Memory B cell (primary cell): ENCODE measurements around the gene HBZ.
"Not testable (repeated sequence)": the region's sequence is repeated elsewhere in the genome, so short reads cannot be mapped to it uniquely, and the experiment has no call there.

Experiments
- ATAC-seq: fragments of 150-1000 bp; cut with Tn5 transposase; 2 replicates; pipeline ENCODE4 v1.10.0; 2021; ENCODE audit warnings: low read depth, mild to moderate bottlenecking, moderate library complexity
- DNase-seq, 2 donors: peaks; one replicate each; pipeline ENCODE4 v3.0.0; 2022; ENCODE audit warnings: low spot score in 2 of 2
- H3K27ac Mint-ChIP-seq: one replicate; pipeline ENCODE4 v1.8.0; 2022; ENCODE audit warnings: mild to moderate bottlenecking, moderate library complexity, mixed read lengths
- H3K27me3 Mint-ChIP-seq: one replicate; pipeline ENCODE4 v1.8.0; 2022; ENCODE audit warnings: mixed read lengths
- H3K36me3 Mint-ChIP-seq: one replicate; pipeline ENCODE4 v1.8.0; 2022; ENCODE audit warnings: mild to moderate bottlenecking, mixed read lengths
- H3K4me1 Mint-ChIP-seq: one replicate; pipeline ENCODE4 v1.8.0; 2022; ENCODE audit warnings: mixed read lengths
- H3K4me3 Mint-ChIP-seq: one replicate; pipeline ENCODE4 v1.8.0; 2022; ENCODE audit warnings: mild to moderate bottlenecking, moderate library complexity, mixed read lengths
- H3K9me3 Mint-ChIP-seq: one replicate; pipeline ENCODE4 v1.8.0; 2022; ENCODE audit warnings: mixed read lengths

The HBZ gene

GRCh38 chr16:175011-175949 lies 22.8 kb downstream of the HBZ start:
- Mint-ChIP-seq H3K9me3 (no peaks in the 10 kb centered on the region), H3K27ac (no peak overlapping the region), H3K4me3 (peak overlapping the region; percentile 24), H3K36me3 (peaks cover 1% of the 10 kb centered on the region), H3K4me1 (peaks cover 11% of the 10 kb centered on the region), H3K27me3 (peaks cover 35% of the 10 kb centered on the region)
- no peak for ATAC-seq
- DNase-seq = no peak

- not testable (repeated sequence) for H3K9me3 Mint-ChIP-seq, H3K27ac Mint-ChIP-seq, H3K36me3 Mint-ChIP-seq, H3K4me3 Mint-ChIP-seq, DNase-seq
- peak; percentile 11 for ATAC-seq
- Mint-ChIP-seq H3K4me1 (peaks cover 11% of the 10 kb centered on the region), H3K27me3 (peaks cover 31% of the 10 kb centered on the region)
These were observed 23.6 kb downstream of the HBZ start for GRCh38 chr16:176006-176405.

DNA sequence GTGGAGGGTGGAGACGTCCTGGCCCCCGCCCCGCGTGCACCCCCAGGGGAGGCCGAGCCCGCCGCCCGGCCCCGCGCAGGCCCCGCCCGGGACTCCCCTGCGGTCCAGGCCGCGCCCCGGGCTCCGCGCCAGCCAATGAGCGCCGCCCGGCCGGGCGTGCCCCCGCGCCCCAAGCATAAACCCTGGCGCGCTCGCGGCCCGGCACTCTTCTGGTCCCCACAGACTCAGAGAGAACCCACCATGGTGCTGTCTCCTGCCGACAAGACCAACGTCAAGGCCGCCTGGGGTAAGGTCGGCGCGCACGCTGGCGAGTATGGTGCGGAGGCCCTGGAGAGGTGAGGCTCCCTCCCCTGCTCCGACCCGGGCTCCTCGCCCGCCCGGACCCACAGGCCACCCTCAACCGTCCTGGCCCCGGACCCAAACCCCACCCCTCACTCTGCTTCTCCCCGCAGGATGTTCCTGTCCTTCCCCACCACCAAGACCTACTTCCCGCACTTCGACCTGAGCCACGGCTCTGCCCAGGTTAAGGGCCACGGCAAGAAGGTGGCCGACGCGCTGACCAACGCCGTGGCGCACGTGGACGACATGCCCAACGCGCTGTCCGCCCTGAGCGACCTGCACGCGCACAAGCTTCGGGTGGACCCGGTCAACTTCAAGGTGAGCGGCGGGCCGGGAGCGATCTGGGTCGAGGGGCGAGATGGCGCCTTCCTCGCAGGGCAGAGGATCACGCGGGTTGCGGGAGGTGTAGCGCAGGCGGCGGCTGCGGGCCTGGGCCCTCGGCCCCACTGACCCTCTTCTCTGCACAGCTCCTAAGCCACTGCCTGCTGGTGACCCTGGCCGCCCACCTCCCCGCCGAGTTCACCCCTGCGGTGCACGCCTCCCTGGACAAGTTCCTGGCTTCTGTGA lies 24.3 kb downstream of the HBZ start, which contains the start of gene HBA1:
TSS of gene HBA1 (plus strand) at position 204 of the 906 bp plus-strand sequence. CDS start at position 241, 37 bp downstream.
- Mint-ChIP-seq H3K27me3 (peaks cover 28% of the 10 kb centered on the region), H3K4me3 (peak within 1 kb of the TSS; percentile 62), H3K4me1 (peaks cover 11% of the 10 kb centered on the region)
- peak; percentile 51 for ATAC-seq
- not testable (repeated sequence) for H3K36me3 Mint-ChIP-seq, H3K9me3 Mint-ChIP-seq, DNase-seq, H3K27ac Mint-ChIP-seq

DNA sequence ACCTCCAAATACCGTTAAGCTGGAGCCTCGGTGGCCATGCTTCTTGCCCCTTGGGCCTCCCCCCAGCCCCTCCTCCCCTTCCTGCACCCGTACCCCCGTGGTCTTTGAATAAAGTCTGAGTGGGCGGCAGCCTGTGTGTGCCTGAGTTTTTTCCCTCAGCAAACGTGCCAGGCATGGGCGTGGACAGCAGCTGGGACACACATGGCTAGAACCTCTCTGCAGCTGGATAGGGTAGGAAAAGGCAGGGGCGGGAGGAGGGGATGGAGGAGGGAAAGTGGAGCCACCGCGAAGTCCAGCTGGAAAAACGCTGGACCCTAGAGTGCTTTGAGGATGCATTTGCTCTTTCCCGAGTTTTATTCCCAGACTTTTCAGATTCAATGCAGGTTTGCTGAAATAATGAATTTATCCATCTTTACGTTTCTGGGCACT lies 25.0 kb downstream of the HBZ start:
- Mint-ChIP-seq H3K27ac (no peak overlapping the region), H3K9me3 (no peaks in the 10 kb centered on the region), H3K4me3 (peak overlapping the region; percentile 62), H3K36me3 (no peaks in the 10 kb centered on the region), H3K4me1 (peaks cover 11% of the 10 kb centered on the region), H3K27me3 (peaks cover 27% of the 10 kb centered on the region)
- no peak for ATAC-seq
- no peak for DNase-seq

DNA sequence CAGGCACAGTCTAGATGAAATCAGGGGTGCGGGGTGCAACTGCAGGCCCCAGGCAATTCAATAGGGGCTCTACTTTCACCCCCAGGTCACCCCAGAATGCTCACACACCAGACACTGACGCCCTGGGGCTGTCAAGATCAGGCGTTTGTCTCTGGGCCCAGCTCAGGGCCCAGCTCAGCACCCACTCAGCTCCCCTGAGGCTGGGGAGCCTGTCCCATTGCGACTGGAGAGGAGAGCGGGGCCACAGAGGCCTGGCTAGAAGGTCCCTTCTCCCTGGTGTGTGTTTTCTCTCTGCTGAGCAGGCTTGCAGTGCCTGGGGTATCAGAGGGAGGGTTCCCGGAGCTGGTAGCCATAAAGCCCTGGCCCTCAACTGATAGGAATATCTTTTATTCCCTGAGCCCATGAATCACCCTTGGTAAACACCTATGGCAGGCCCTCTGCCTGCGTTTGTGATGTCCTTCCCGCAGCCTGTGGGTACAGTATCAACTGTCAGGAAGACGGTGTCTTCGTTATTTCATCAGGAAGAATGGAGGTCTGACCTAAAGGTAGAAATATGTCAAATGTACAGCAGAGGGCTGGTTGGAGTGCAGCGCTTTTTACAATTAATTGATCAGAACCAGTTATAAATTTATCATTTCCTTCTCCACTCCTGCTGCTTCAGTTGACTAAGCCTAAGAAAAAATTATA lies 25.7 kb downstream of the HBZ start:
- peaks cover 11% of the 10 kb centered on the region for H3K4me1 Mint-ChIP-seq
- no peaks in the 10 kb centered on the region for H3K36me3 Mint-ChIP-seq
- H3K4me3 Mint-ChIP-seq = peak overlapping the region; percentile 34
- H3K27ac Mint-ChIP-seq = no peak overlapping the region
- ATAC-seq (no peak), DNase-seq (no peak)
- H3K27me3 Mint-ChIP-seq = peaks cover 27% of the 10 kb centered on the region
- no peaks in the 10 kb centered on the region for H3K9me3 Mint-ChIP-seq

DNA sequence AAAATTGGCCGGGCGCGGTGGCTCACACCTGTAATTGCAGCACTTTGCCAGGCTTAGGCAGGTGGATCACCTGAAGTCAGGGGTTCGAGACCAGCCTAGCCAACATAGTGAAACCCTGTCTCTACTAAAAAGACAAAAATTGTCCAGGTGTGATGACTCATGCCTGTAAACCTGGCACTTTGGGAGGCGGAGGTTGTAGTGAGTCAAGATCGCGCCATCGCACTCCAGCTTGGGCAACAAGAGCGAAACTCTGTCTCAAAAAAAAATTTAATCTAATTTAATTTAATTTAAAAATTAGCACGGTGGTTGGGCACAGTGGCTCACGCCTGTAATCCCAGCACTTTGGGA lies 26.2 kb downstream of the HBZ start:
- DNase-seq (no peak), ATAC-seq (no peak)
- Mint-ChIP-seq H3K9me3 (no peaks in the 10 kb centered on the region), H3K4me3 (no peak overlapping the region), H3K36me3 (no peaks in the 10 kb centered on the region), H3K27ac (no peak overlapping the region), H3K4me1 (peaks cover 8% of the 10 kb centered on the region), H3K27me3 (peaks cover 24% of the 10 kb centered on the region)

- peak overlapping the region; percentile 32 for H3K4me3 Mint-ChIP-seq
- H3K9me3 Mint-ChIP-seq = no peaks in the 10 kb centered on the region
- ATAC-seq (no peak), DNase-seq (no peak)
- H3K27ac Mint-ChIP-seq = no peak overlapping the region
- peaks cover 7% of the 10 kb centered on the region for H3K4me1 Mint-ChIP-seq
- H3K36me3 Mint-ChIP-seq = no peaks in the 10 kb centered on the region
- peaks cover 20% of the 10 kb centered on the region for H3K27me3 Mint-ChIP-seq
These were observed 27.0 kb downstream of the HBZ start for GRCh38 chr16:179211-180092.

DNA sequence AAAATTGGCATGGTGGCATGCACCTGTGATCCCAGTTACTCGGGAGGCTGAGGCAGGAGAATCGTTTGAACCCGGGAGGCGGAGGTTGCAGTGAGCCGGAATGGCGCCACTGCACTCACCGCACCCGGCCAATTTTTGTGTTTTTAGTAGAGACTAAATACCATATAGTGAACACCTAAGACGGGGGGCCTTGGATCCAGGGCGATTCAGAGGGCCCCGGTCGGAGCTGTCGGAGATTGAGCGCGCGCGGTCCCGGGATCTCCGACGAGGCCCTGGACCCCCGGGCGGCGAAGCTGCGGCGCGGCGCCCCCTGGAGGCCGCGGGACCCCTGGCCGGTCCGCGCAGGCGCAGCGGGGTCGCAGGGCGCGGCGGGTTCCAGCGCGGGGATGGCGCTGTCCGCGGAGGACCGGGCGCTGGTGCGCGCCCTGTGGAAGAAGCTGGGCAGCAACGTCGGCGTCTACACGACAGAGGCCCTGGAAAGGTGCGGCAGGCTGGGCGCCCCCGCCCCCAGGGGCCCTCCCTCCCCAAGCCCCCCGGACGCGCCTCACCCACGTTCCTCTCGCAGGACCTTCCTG lies 27.7 kb downstream of the HBZ start, which contains the start of gene HBQ1:
TSS of gene HBQ1 (plus strand) at position 359 of the 575 bp plus-strand sequence. CDS start at position 387, 28 bp downstream.
- Mint-ChIP-seq H3K27ac (no peak within 1 kb of the TSS), H3K9me3 (no peaks in the 10 kb centered on the region), H3K36me3 (no peaks in the 10 kb centered on the region), H3K4me1 (peaks cover 4% of the 10 kb centered on the region), H3K4me3 (peak within 1 kb of the TSS; percentile 37), H3K27me3 (peaks cover 14% of the 10 kb centered on the region)
- DNase-seq = no peak
- ATAC-seq = no peak

- Mint-ChIP-seq H3K4me1 (no peaks in the 10 kb centered on the region), H3K36me3 (peaks cover 3% of the 10 kb centered on the region), H3K27ac (no peak overlapping the region), H3K27me3 (peaks cover 9% of the 10 kb centered on the region), H3K4me3 (peak overlapping the region; percentile 37), H3K9me3 (no peaks in the 10 kb centered on the region)
- ATAC-seq (peak; percentile 87), DNase-seq (peak in 1 of 2 donors; percentile 41)
These were observed 28.5 kb downstream of the HBZ start for GRCh38 chr16:180681-181564.

GRCh38 chr16:181565-182021 lies 29.1 kb downstream of the HBZ start:
- H3K4me1 Mint-ChIP-seq = no peaks in the 10 kb centered on the region
- no peak overlapping the region for H3K27ac Mint-ChIP-seq
- ATAC-seq (no peak), DNase-seq (peak; percentile 90 to 96)
- H3K36me3 Mint-ChIP-seq = peaks cover 3% of the 10 kb centered on the region
- H3K27me3 Mint-ChIP-seq = peaks cover 9% of the 10 kb centered on the region
- H3K4me3 Mint-ChIP-seq = no peak overlapping the region
- H3K9me3 Mint-ChIP-seq = no peaks in the 10 kb centered on the region

- no peak overlapping the region for H3K27ac Mint-ChIP-seq
- H3K4me1 Mint-ChIP-seq = no peaks in the 10 kb centered on the region
- H3K27me3 Mint-ChIP-seq = peaks cover 5% of the 10 kb centered on the region
- H3K36me3 Mint-ChIP-seq = peaks cover 7% of the 10 kb centered on the region
- DNase-seq (no peak), ATAC-seq (no peak)
- no peak overlapping the region for H3K4me3 Mint-ChIP-seq
- no peaks in the 10 kb centered on the region for H3K9me3 Mint-ChIP-seq
These were observed 30.6 kb downstream of the HBZ start for GRCh38 chr16:183005-183404.

DNA sequence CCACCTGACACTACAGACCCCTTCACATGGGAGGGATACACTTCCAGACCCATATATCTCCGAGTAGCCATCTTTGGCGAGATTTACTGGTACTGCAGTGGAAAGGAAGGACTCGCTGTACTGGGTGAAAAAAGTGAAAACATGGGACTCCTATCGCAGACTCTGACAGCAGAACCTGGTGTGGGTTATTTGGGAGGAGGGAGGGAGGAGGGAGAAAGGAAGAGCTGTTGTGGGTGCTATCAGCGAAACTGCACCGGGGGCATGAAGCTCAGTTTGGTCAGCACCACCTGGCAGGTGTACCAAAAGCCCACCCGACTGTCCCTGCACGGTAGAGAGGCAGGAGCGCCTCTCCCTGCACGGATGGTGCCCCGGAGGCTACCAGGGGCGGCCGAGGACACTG lies 32.8 kb downstream of the HBZ start:
- Mint-ChIP-seq H3K27me3 (no peaks in the 10 kb centered on the region), H3K9me3 (no peaks in the 10 kb centered on the region), H3K4me3 (no peak overlapping the region), H3K27ac (no peak overlapping the region), H3K4me1 (no peaks in the 10 kb centered on the region), H3K36me3 (peaks cover 18% of the 10 kb centered on the region)
- ATAC-seq (no peak), DNase-seq (no peak)
